H1 (cell line): ENCODE data around the gene MINAR1. TPM values are rescaled to one million over a fixed set of nuclear protein-coding genes. Genes with fewer than 3 reads are reported as not detected.

Experiments used
- CTCF ChIA-PET: fragments of 300-600 bp; sonication (Branson Sonifier 250); formaldehyde crosslinking; loops from one replicate; lab custom pipeline; 2021; ENCODE audit not compliant: partially characterized antibody; lab: Charles Lee
- POLR2A ChIA-PET: fragments of 300-600 bp; sonication (Branson Sonifier 250); formaldehyde crosslinking; loops from one replicate; lab custom pipeline; 2021; ENCODE audit warnings: inconsistent platforms; ENCODE audit not compliant: partially characterized antibody; lab: Charles Lee
- DNase-seq, 2 experiments: peaks; one replicate each; pipeline versions ENCODE4 v3.0.0 to v3.0.0-alpha.2; 2010 to 2022; ENCODE audit warnings: low spot score in 2 of 2, low read depth in 1 of 2, mixed read lengths in 1 of 2
- FAIRE-seq: peaks from 2 replicates; lab custom pipeline; 2011; peaks lifted over from hg19 to GRCh38; lab: Jason Lieb, UNC
- H2AFZ ChIP-seq: 2 replicates; pipeline ENCODE4 v1.8.1; 2012; ENCODE audit warnings: low read length, inconsistent platforms
- H2AK5ac ChIP-seq: 2 replicates; pipeline ENCODE4 v1.6.1; 2013; ENCODE audit warnings: low read depth, low read length
- H2BK120ac ChIP-seq: replicated peaks from 2 replicates; pipeline ENCODE3; 2013; ENCODE audit warnings: low read depth, low read length, inconsistent platforms
- H2BK12ac ChIP-seq: 2 replicates; pipeline ENCODE4 v1.6.1; 2013; ENCODE audit warnings: low read depth, low read length
- H2BK15ac ChIP-seq: 2 replicates; pipeline ENCODE4 v1.6.1; 2013; ENCODE audit warnings: low read length
- H2BK20ac ChIP-seq: 2 replicates; pipeline ENCODE4 v1.6.1; 2013; ENCODE audit warnings: low read length
- H2BK5ac ChIP-seq: 2 replicates; pipeline ENCODE4 v1.6.1; 2013; ENCODE audit warnings: low read depth, low read length
- H3K14ac ChIP-seq: 2 replicates; pipeline ENCODE4 v1.6.1; 2013; ENCODE audit warnings: inconsistent platforms; ENCODE audit not compliant: insufficient read length
- H3K18ac ChIP-seq: 2 replicates; pipeline ENCODE4 v1.6.1; 2013; ENCODE audit warnings: low read length; ENCODE audit errors: extremely low read depth
- H3K23ac ChIP-seq: 2 replicates; pipeline ENCODE4 v1.6.1; 2013; ENCODE audit warnings: inconsistent platforms; ENCODE audit not compliant: insufficient read length
- H3K23me2 ChIP-seq: 2 replicates; pipeline ENCODE4 v1.6.1; 2013; ENCODE audit warnings: low read depth, low read length
- H3K27ac ChIP-seq: 2 replicates; pipeline ENCODE4 v1.6.1; 2011; ENCODE audit warnings: low read depth, low read length, inconsistent platforms
- H3K27me3 ChIP-seq, 4 experiments: replicated peaks in 1 of 4; 1 replicate in 1 of 4; 2 replicates in 3 of 4; pipeline versions ENCODE4 v1.6.1 to v1.8.1; 2011 to 2013; ENCODE audit warnings: low read length in 3 of 4, mild to moderate bottlenecking in 3 of 4, inconsistent platforms in 2 of 4, mixed read lengths in 2 of 4, moderate library complexity in 1 of 4; ENCODE audit not compliant: control insufficient read depth in 3 of 4, insufficient read depth in 3 of 4; ENCODE audit errors: extremely low read depth in 1 of 4
- H3K36me3 ChIP-seq, 4 experiments: 2 replicates each; pipeline versions ENCODE4 v1.6.1 to v1.8.1; 2011 to 2013; ENCODE audit warnings: mild to moderate bottlenecking in 4 of 4, low read length in 3 of 4, moderate library complexity in 2 of 4, control low read depth in 1 of 4, inconsistent platforms in 1 of 4; ENCODE audit not compliant: insufficient read depth in 4 of 4, control insufficient read depth in 2 of 4
- H3K4ac ChIP-seq: replicated peaks from 2 replicates; pipeline ENCODE3; 2013; ENCODE audit warnings: low read length, low read depth, mixed read lengths, inconsistent platforms; ENCODE audit not compliant: insufficient read length
- H3K4me1 ChIP-seq, 4 experiments: replicated peaks in 1 of 4; 1 replicate in 1 of 4; 2 replicates in 3 of 4; pipeline versions ENCODE4 v1.6.1 to v1.8.1; 2011 to 2013; ENCODE audit warnings: low read length in 3 of 4, inconsistent platforms in 2 of 4, mixed read lengths in 1 of 4; ENCODE audit not compliant: insufficient read depth in 4 of 4, control insufficient read depth in 3 of 4
- H3K4me2 ChIP-seq, 2 experiments: 2 replicates each; pipeline versions ENCODE4 v1.6.1 to v1.8.1; 2011 to 2013; ENCODE audit warnings: low read depth in 2 of 2, low read length in 2 of 2, control low read depth in 1 of 2, inconsistent platforms in 1 of 2, mild to moderate bottlenecking in 1 of 2; ENCODE audit not compliant: insufficient read depth in 1 of 2
- H3K4me3 ChIP-seq, 4 experiments: fragments of 200-600, 300-600 bp in 1 of 4; sonication (generic), shearing (Covaris generic), sonication (Bioruptor Twin) in 1 of 4; 2 replicates each; pipeline versions ENCODE4 v1.5.1 to v1.8.1; 2011 to 2016; ENCODE audit warnings: low read length in 4 of 4, low read depth in 3 of 4, control low read depth in 2 of 4, inconsistent platforms in 2 of 4, mild to moderate bottlenecking in 2 of 4, mixed read lengths in 1 of 4, moderate library complexity in 1 of 4; ENCODE audit not compliant: insufficient read depth in 2 of 4; ENCODE audit errors: extremely low read depth in 1 of 4
- H3K56ac ChIP-seq: replicated peaks from 2 replicates; pipeline ENCODE3; 2013; ENCODE audit warnings: low read depth, mild to moderate bottlenecking, mixed read lengths, low read length, inconsistent platforms; ENCODE audit not compliant: insufficient read length
- H3K79me1 ChIP-seq: 2 replicates; pipeline ENCODE4 v1.6.1; 2013; ENCODE audit warnings: low read depth, low read length, control low read depth
- H3K79me2 ChIP-seq, 2 experiments: 2 replicates each; pipeline versions ENCODE4 v1.6.1 to v1.8.1; 2012 to 2013; ENCODE audit warnings: low read length in 2 of 2, mild to moderate bottlenecking in 2 of 2, inconsistent platforms in 1 of 2; ENCODE audit not compliant: insufficient read depth in 2 of 2, control insufficient read depth in 1 of 2
- H3K9ac ChIP-seq, 4 experiments: replicated peaks in 1 of 4; 1 replicate in 1 of 4; 2 replicates in 3 of 4; pipeline versions ENCODE4 v1.6.1 to v1.8.1; 2011 to 2013; ENCODE audit warnings: low read depth in 3 of 4, low read length in 3 of 4, control low read depth in 2 of 4, mild to moderate bottlenecking in 2 of 4, moderate library complexity in 2 of 4, inconsistent platforms in 1 of 4; ENCODE audit errors: extremely low read depth in 1 of 4
- H3K9me3 ChIP-seq, 2 experiments: 2 replicates each; pipeline versions ENCODE4 v1.6.1 to v1.8.1; 2012 to 2013; ENCODE audit warnings: mild to moderate bottlenecking in 2 of 2, moderate library complexity in 2 of 2, control low read depth in 1 of 2, inconsistent platforms in 1 of 2, low read depth in 1 of 2, low read length in 1 of 2, mixed read lengths in 1 of 2; ENCODE audit not compliant: insufficient read depth in 2 of 2
- H4K20me1 ChIP-seq, 2 experiments: replicated peaks in 1 of 2; 2 replicates each; pipeline versions ENCODE3 to v1.8.1; 2011 to 2013; ENCODE audit warnings: inconsistent platforms in 2 of 2, low read length in 2 of 2, mild to moderate bottlenecking in 1 of 2; ENCODE audit not compliant: insufficient read depth in 2 of 2, control insufficient read depth in 1 of 2
- H4K5ac ChIP-seq: 2 replicates; pipeline ENCODE4 v1.6.1; 2013; ENCODE audit warnings: low read length, low read depth, mixed read lengths, inconsistent platforms; ENCODE audit not compliant: insufficient read length
- H4K8ac ChIP-seq: 2 replicates; pipeline ENCODE4 v1.8.0; 2013; ENCODE audit warnings: mild to moderate bottlenecking, moderate library complexity, low read length, inconsistent platforms; ENCODE audit not compliant: insufficient read depth; ENCODE audit errors: extremely low read depth
- H4K91ac ChIP-seq: replicated peaks from 2 replicates; pipeline ENCODE3; 2013; ENCODE audit warnings: low read length, mixed read lengths, inconsistent platforms; ENCODE audit not compliant: insufficient read length
- BACH1 ChIP-seq: IDR thresholded peaks from 2 replicates; pipeline ENCODE4 v1.6.1; 2012; ENCODE audit warnings: low read length, improper control_type of control experiment
- BCL11A ChIP-seq, 2 experiments: IDR thresholded peaks; one replicate each; pipeline ENCODE4 v1.6.1; 2011; ENCODE audit warnings: low read depth in 2 of 2, low read length in 2 of 2, mild to moderate bottlenecking in 2 of 2
- CHD1 ChIP-seq: IDR thresholded peaks from 2 replicates; pipeline ENCODE4 v1.6.1; 2012; ENCODE audit warnings: low read depth, low read length, improper control_type of control experiment
- CREB1 ChIP-seq: IDR thresholded peaks from 2 replicates; pipeline ENCODE4 v1.6.1; 2012; ENCODE audit warnings: inconsistent platforms
- EZH2 ChIP-seq: fragments of 200-600 bp; sonication (generic); IDR thresholded peaks from 2 replicates; pipeline ENCODE4 v1.7.1; 2012; ENCODE audit warnings: low read depth, mild to moderate bottlenecking, moderate library complexity, low read length, inconsistent platforms; ENCODE audit not compliant: severe bottlenecking
- GTF2F1 ChIP-seq: IDR thresholded peaks from 2 replicates; pipeline ENCODE4 v1.6.1; 2012; ENCODE audit warnings: low read depth, low read length, improper control_type of control experiment, borderline replicate concordance
- KDM5A ChIP-seq: fragments of 200-600 bp; IDR thresholded peaks from 2 replicates; pipeline ENCODE4 v1.7.1; 2012; ENCODE audit warnings: mild to moderate bottlenecking, low read length, inconsistent platforms, mixed read lengths
- MAFK ChIP-seq: IDR thresholded peaks from 2 replicates; pipeline ENCODE4 v1.6.1; 2012; ENCODE audit warnings: low read depth, mild to moderate bottlenecking, improper control_type of control experiment, low read length
- PHF8 ChIP-seq: fragments of 200-600 bp; sonication (generic); conservative IDR thresholded peaks from 2 replicates; pipeline ENCODE4 v1.7.1; 2012; ENCODE audit warnings: low read depth, mild to moderate bottlenecking, inconsistent platforms, low read length, moderate library complexity
- RXRA ChIP-seq: IDR thresholded peaks from 2 replicates; pipeline ENCODE4 v1.6.1; 2011; ENCODE audit warnings: low read depth, mild to moderate bottlenecking, low read length, moderate library complexity; ENCODE audit not compliant: insufficient read depth
- SIRT6 ChIP-seq: IDR thresholded peaks from one replicate; pipeline ENCODE4 v1.7.1; 2012; ENCODE audit warnings: low read length, inconsistent platforms
- TAF1 ChIP-seq: IDR thresholded peaks from 2 replicates; pipeline ENCODE4 v1.6.1; 2011; ENCODE audit warnings: mild to moderate bottlenecking, low read depth, low read length
- WGBS, 2 experiments: shearing (Covaris generic) in 1 of 2; methylation state at CpG; one replicate each; pipeline versions ENCODE4 v1.1.6 to v1.1.7; 2013 to 2015; ENCODE audit warnings: low lambda C conversion rate in 2 of 2, mixed read lengths in 2 of 2, inconsistent platforms in 1 of 2, low coverage in 1 of 2, missing lambda C conversion rate in 1 of 2; ENCODE audit not compliant: insufficient replicate concordance in 2 of 2, insufficient coverage in 1 of 2, insufficient read length in 1 of 2; ENCODE audit errors: extremely low coverage in 1 of 2, missing lambda C conversion rate in 1 of 2; 5-methylcytosine and 5-hydroxymethylcytosine counted together
- polyA plus RNA-seq, 7 experiments: library from polyadenylated mRNA; depleted of rRNA in 3 of 7; stranded (reverse) in 5 of 7; unstranded in 2 of 7; fragments of >200 nt in 5 of 7; fragments of 200-250 nt in 2 of 7; gene quantifications; 1 replicate in 5 of 7; 2 replicates in 1 of 7; 4 replicates in 1 of 7; pipeline versions ENCODE4 v1.2.1 to v1.2.3, GENCODE V29; 2011 to 2013; ENCODE audit warnings: missing spikeins in 2 of 7, mixed read lengths in 2 of 7
- total RNA-seq: library from RNA; stranded (reverse); fragmentation: NEBNext Ultra II Directional; extraction: Animal tissue kit (Norgen Biotek cat#: 25700); gene quantifications from 2 replicates; pipeline ENCODE4 v1.2.1, GENCODE V29; 2021
- TF ChIP-seq, protein P1 (sequence below): IDR thresholded peaks from 2 replicates; pipeline ENCODE4 v1.6.1; 2012; ENCODE audit warnings: inconsistent platforms

The MINAR1 gene
- total and polyA plus RNA-seq, 2 of the 8 experiments (the other 6 are each of a cell fraction or from before 2014, with no cell fraction given), result 0.17 to 0.67 TPM

DNA sequence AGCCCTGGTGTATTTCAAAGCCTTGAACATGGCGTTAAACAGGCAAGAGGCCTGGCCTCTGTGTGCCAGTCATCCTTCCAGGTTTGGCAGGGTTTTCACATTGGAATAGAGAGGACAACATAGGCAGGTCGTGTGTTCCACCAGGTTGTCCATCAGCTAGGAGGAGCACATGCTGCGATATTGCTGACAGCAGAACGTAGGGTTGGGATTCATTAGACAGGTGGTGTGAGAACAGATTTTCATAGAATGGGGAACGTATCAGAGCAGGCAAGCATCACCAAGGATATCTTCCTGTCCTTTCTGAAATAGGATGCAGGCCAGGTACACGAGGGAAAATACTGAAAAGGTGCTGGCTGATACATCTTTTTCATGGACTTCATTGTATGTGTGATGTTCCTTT is 26.4 kb downstream of the MINAR1 start:
- Histone ChIP-seq H3K14ac (no peak overlapping the region), H3K79me1 (no peaks in the 10 kb centered on the region), H3K27ac (no peak overlapping the region), H2BK20ac (no peak overlapping the region), H2BK120ac (no peak overlapping the region), H3K56ac (no peak overlapping the region), H2BK12ac (no peak overlapping the region), H2BK15ac (no peak overlapping the region), H3K18ac (no peak overlapping the region), H2AK5ac (no peak overlapping the region), H4K91ac (no peak overlapping the region), H4K5ac (no peak overlapping the region), H4K8ac (no peak overlapping the region), H3K4me1 (no peaks in the 10 kb centered on the region), H2AFZ (no peak overlapping the region), H3K4me3 (no peak overlapping the region), H3K36me3 (no peaks in the 10 kb centered on the region), H3K9ac (no peak overlapping the region), H3K79me2 (no peaks in the 10 kb centered on the region), H3K23me2 (no peaks in the 10 kb centered on the region), H3K23ac (no peak overlapping the region), H3K4me2 (no peak overlapping the region), H3K4ac (no peak overlapping the region), H2BK5ac (no peak overlapping the region), H4K20me1 (no peaks in the 10 kb centered on the region), H3K27me3 (no peaks in the 10 kb centered on the region), H3K9me3 (no peaks in the 10 kb centered on the region)
- no peak for DNase-seq
- TF ChIP-seq BCL11A (IDR thresholded peaks at IDR 0.05; ENCODE audit: low read depth in 2 of 2, low read length in 2 of 2) (no peak), EZH2 (no peak), GTF2F1 (no peak), MAFK (no peak), RXRA (no peak), BACH1 (no peak), SIRT6 (no peak), TAF1 (no peak), CREB1 (no peak), CHD1 (no peak), PHF8 (no peak), KDM5A (no peak)
- TF ChIP-seq, protein P1, sequence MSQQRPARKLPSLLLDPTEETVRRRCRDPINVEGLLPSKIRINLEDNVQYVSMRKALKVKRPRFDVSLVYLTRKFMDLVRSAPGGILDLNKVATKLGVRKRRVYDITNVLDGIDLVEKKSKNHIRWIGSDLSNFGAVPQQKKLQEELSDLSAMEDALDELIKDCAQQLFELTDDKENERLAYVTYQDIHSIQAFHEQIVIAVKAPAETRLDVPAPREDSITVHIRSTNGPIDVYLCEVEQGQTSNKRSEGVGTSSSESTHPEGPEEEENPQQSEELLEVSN, result no peak
- WGBS, 2 experiments, result 88% methylated on average over 6 of the region's 6 CpGs; no CpG with 5 or more reads in 1 of the 2 experiments
- CTCF ChIA-PET, result interaction anchor here (3.3 kb wide), 1 partner anchor 8 kb away, joined by 26 read pairs; no protein-coding TSS in a partner anchor
- POLR2A ChIA-PET, result no interaction called here
- no peak for FAIRE-seq
